AG08395 (cell line): ENCODE results near the gene HSPA1L.
A peak's percentile ranks its signal among the peaks of the same experiment; 100 is the strongest.
"Not testable (repeated sequence)": the region's sequence is repeated elsewhere in the genome, so short reads cannot be mapped to it uniquely, and the experiment has no call there.

Experiments used
- DNase-seq: peaks from one replicate; pipeline ENCODE4 v3.0.0; 2012; ENCODE audit warnings: mixed read lengths, low spot score

HSPA1L gene

GRCh38 chr6:31813465-31813849, 1.6 kb downstream of the HSPA1L start:
- no peak for DNase-seq

- no peak for DNase-seq
Measured at GRCh38 chr6:31811645-31812044, 3.4 kb downstream of the HSPA1L start.

- not testable (repeated sequence) for DNase-seq
Measured at GRCh38 chr6:31808599-31808998, 6.5 kb downstream of the HSPA1L start.

GRCh38 chr6:31806470-31807272, 8.4 kb downstream of the HSPA1L start, which contains the start of gene LSM2:
TSS of gene LSM2 (minus strand) at chr6:31806966. CDS start at chr6:31806757, 209 bp downstream.
- peak; percentile 100 for DNase-seq

- no peak for DNase-seq
Measured at GRCh38 chr6:31805939-31806469, 9.1 kb downstream of the HSPA1L start.

- DNase-seq: not testable (repeated sequence)
Measured at GRCh38 chr6:31801031-31801927, 13.8 kb downstream of the HSPA1L start.

- no peak for DNase-seq
Measured at GRCh38 chr6:31799781-31800180, 15.3 kb downstream of the HSPA1L start.

GRCh38 chr6:31797588-31797987, 17.5 kb downstream of the HSPA1L start:
- no peak for DNase-seq

GRCh38 chr6:31796993-31797385, 18.1 kb downstream of the HSPA1L start:
- DNase-seq: no peak

- DNase-seq: peak; percentile 98
Measured at GRCh38 chr6:31795616-31796298, 19.3 kb downstream of the HSPA1L start, which contains the start of gene VARS1. TSS of gene VARS1 (minus strand) at chr6:31795752. CDS start at chr6:31795217, 535 bp downstream.

- no peak for DNase-seq
Measured at GRCh38 chr6:31794866-31795615, 20.0 kb downstream of the HSPA1L start.

GRCh38 chr6:31794294-31794865, 20.7 kb downstream of the HSPA1L start:
- DNase-seq: peak; percentile 26

GRCh38 chr6:31793927-31794245, 21.2 kb downstream of the HSPA1L start:
- peak; percentile 1 for DNase-seq

- peak; percentile 1 for DNase-seq
Measured at GRCh38 chr6:31792761-31793171, 22.3 kb downstream of the HSPA1L start.

- no peak for DNase-seq
Measured at GRCh38 chr6:31792090-31792374, 23.1 kb downstream of the HSPA1L start.

- DNase-seq: peak; percentile 82
Measured at GRCh38 chr6:31791324-31792089, 23.6 kb downstream of the HSPA1L start.

GRCh38 chr6:31785475-31785874, 29.6 kb downstream of the HSPA1L start:
- no peak for DNase-seq

GRCh38 chr6:31784098-31784925, 30.8 kb downstream of the HSPA1L start:
- no peak for DNase-seq

GRCh38 chr6:31782126-31782855, 32.8 kb downstream of the HSPA1L start:
- no peak for DNase-seq
